Fibroblast of villous mesenchyme (primary cell): Measurements from ENCODE around the gene CNTNAP2. TPM values are rescaled to one million over a fixed set of nuclear protein-coding genes. Genes with fewer than 3 reads are reported as not detected.

Experiments used
- DNase-seq: peaks from one replicate; pipeline ENCODE4 v3.0.0-alpha.2; 2010; ENCODE audit warnings: low read depth
- H3K4me3 ChIP-seq: 2 replicates; pipeline ENCODE4 v1.5.1; 2011; ENCODE audit warnings: low read depth, mild to moderate bottlenecking, low read length
- CTCF ChIP-seq: IDR thresholded peaks from 2 replicates; pipeline ENCODE4 v1.5.1; 2012; ENCODE audit warnings: low read depth, mild to moderate bottlenecking, low read length; ENCODE audit not compliant: insufficient read depth
- total RNA-seq: library from RNA; depleted of rRNA; stranded (reverse); fragments of >200 nt; gene quantifications from 2 replicates; pipeline ENCODE4 v1.2.3, GENCODE V29; 2012

The CNTNAP2 gene
- total RNA-seq, 1 donor, result not detected

GRCh38 chr7:146754385-146754784 lies 637.8 kb downstream of the CNTNAP2 start:
- no peak overlapping the region for H3K4me3 ChIP-seq
- TF ChIP-seq CTCF, result no peak
- DNase-seq, result no peak

GRCh38 chr7:146755585-146755984 lies 639.0 kb downstream of the CNTNAP2 start:
- no peak overlapping the region for H3K4me3 ChIP-seq
- no peak for TF ChIP-seq CTCF
- DNase-seq, result no peak

- H3K4me3 ChIP-seq, result no peak overlapping the region
- DNase-seq, result no peak
- no peak for TF ChIP-seq CTCF
Measured at GRCh38 chr7:146764458-146764857, 647.9 kb downstream of the CNTNAP2 start.

- TF ChIP-seq CTCF, result no peak
- no peak overlapping the region for H3K4me3 ChIP-seq
- no peak for DNase-seq
Measured at GRCh38 chr7:146768957-146769356, 652.4 kb downstream of the CNTNAP2 start.

GRCh38 chr7:146772601-146773000 lies 656.0 kb downstream of the CNTNAP2 start:
- no peak overlapping the region for H3K4me3 ChIP-seq
- no peak for DNase-seq

GRCh38 chr7:146773506-146773905 lies 656.9 kb downstream of the CNTNAP2 start:
- no peak overlapping the region for H3K4me3 ChIP-seq
- no peak for TF ChIP-seq CTCF
- DNase-seq, result no peak

More at GRCh38 chr7:146772601-146773000, 656.0 kb downstream of the CNTNAP2 start:
- no peak for TF ChIP-seq CTCF

- TF ChIP-seq CTCF, result no peak
- no peak for DNase-seq
- H3K4me3 ChIP-seq, result no peak overlapping the region
Measured at GRCh38 chr7:146781352-146782116, 664.9 kb downstream of the CNTNAP2 start.
